EH (cell line): ENCODE data around the gene SUDS3.

Source experiments
- DNase-seq: peaks from one replicate; pipeline ENCODE4 v3.0.0-alpha.2; 2015; ENCODE audit warnings: low read depth

Gene SUDS3

GRCh38 chr12:118447181-118447580, 70.8 kb downstream of the SUDS3 start:
- no peak for DNase-seq

GRCh38 chr12:118448341-118448740, 72.0 kb downstream of the SUDS3 start:
- DNase-seq, result no peak

- DNase-seq, result no peak
These were observed 79.0 kb downstream of the SUDS3 start for GRCh38 chr12:118455327-118455726.

- DNase-seq, result peak; percentile 35
These were observed 80.4 kb downstream of the SUDS3 start for GRCh38 chr12:118456741-118457140.

GRCh38 chr12:118459110-118459509, 82.8 kb downstream of the SUDS3 start:
- no peak for DNase-seq

- no peak for DNase-seq
These were observed 87.3 kb downstream of the SUDS3 start for GRCh38 chr12:118463677-118464076.

GRCh38 chr12:118465706-118466105, 89.4 kb downstream of the SUDS3 start:
- no peak for DNase-seq
